Fibroblast of lung (primary cell): Measurements from ENCODE around the gene C3orf20. TPM values are rescaled to one million over a fixed set of nuclear protein-coding genes. Genes with fewer than 3 reads are reported as not detected.

Experiments used
- DNase-seq, 2 donors: peaks; one replicate each; pipeline versions ENCODE4 v3.0.0 to v3.0.0-alpha.2; 2010; ENCODE audit warnings: low read depth in 2 of 2
- H2AFZ ChIP-seq: 2 replicates; pipeline ENCODE4 v1.5.1; 2012; ENCODE audit warnings: low read length, control low read depth, inconsistent platforms
- H3K27ac ChIP-seq: 2 replicates; pipeline ENCODE4 v1.5.1; 2011; ENCODE audit warnings: low read length, control low read depth; ENCODE audit not compliant: insufficient read depth
- H3K27me3 ChIP-seq: 2 replicates; pipeline ENCODE4 v1.5.1; 2011; ENCODE audit warnings: mild to moderate bottlenecking, low read length; ENCODE audit not compliant: control insufficient read depth, insufficient read depth
- H3K36me3 ChIP-seq: 2 replicates; pipeline ENCODE4 v1.5.1; 2011; ENCODE audit warnings: low read length; ENCODE audit not compliant: control insufficient read depth, insufficient read depth
- H3K4me1 ChIP-seq: 2 replicates; pipeline ENCODE4 v1.5.1; 2011; ENCODE audit warnings: low read length; ENCODE audit not compliant: control insufficient read depth, insufficient read depth; ENCODE audit errors: extremely low read depth
- H3K4me2 ChIP-seq: 2 replicates; pipeline ENCODE4 v1.5.1; 2011; ENCODE audit warnings: low read length, control low read depth; ENCODE audit not compliant: insufficient read depth; ENCODE audit errors: extremely low read depth
- H3K4me3 ChIP-seq, 4 experiments: fragments of 200-600 bp in 1 of 4; sonication (generic) in 1 of 4; replicated peaks in 1 of 4; 2 replicates each; pipeline ENCODE4 v1.5.1; 2011 to 2016; ENCODE audit warnings: low read length in 4 of 4, low read depth in 3 of 4, mild to moderate bottlenecking in 3 of 4, control low read depth in 2 of 4, inconsistent platforms in 1 of 4, mixed read lengths in 1 of 4; ENCODE audit not compliant: insufficient read depth in 1 of 4; ENCODE audit errors: control extremely low read depth in 1 of 4
- H3K79me2 ChIP-seq: 2 replicates; pipeline ENCODE4 v1.5.1; 2012; ENCODE audit warnings: mild to moderate bottlenecking, low read length, inconsistent platforms; ENCODE audit not compliant: control insufficient read depth, insufficient read depth
- H3K9ac ChIP-seq: 2 replicates; pipeline ENCODE4 v1.5.1; 2011; ENCODE audit warnings: mild to moderate bottlenecking, low read length, control low read depth; ENCODE audit not compliant: insufficient read depth
- H3K9me3 ChIP-seq: 2 replicates; pipeline ENCODE4 v1.5.1; 2012; ENCODE audit warnings: low read depth, low read length; ENCODE audit not compliant: control insufficient read depth, insufficient read depth
- H4K20me1 ChIP-seq: 2 replicates; pipeline ENCODE4 v1.5.1; 2011; ENCODE audit warnings: low read length; ENCODE audit not compliant: control insufficient read depth, insufficient read depth; ENCODE audit errors: extremely low read depth
- EZH2 ChIP-seq: IDR thresholded peaks from 2 replicates; pipeline ENCODE4 v1.5.1; 2012; ENCODE audit warnings: low read length, control low read depth, mild to moderate bottlenecking; ENCODE audit errors: missing control alignments
- polyA plus RNA-seq, 2 donors: library from polyadenylated mRNA; depleted of rRNA in 1 of 2; stranded (reverse) in 1 of 2; unstranded in 1 of 2; fragments of >200 nt; gene quantifications; 2 replicates each; pipeline ENCODE4 v1.2.1, GENCODE V29; 2011 to 2012; ENCODE audit warnings: missing spikeins in 1 of 2
- total RNA-seq: library from RNA; depleted of rRNA; stranded (reverse); fragments of >200 nt; gene quantifications from 2 replicates; pipeline ENCODE4 v1.2.1, GENCODE V29; 2014
- TF ChIP-seq, protein P1 (sequence below), 2 donors: IDR thresholded peaks in 1 of 2; conservative IDR thresholded peaks in 1 of 2; 1 replicate in 1 of 2; 2 replicates in 1 of 2; pipeline ENCODE4 v1.5.1; 2011 to 2012; ENCODE audit warnings: low read length in 2 of 2, control low read depth in 1 of 2, inconsistent platforms in 1 of 2, low read depth in 1 of 2, mild to moderate bottlenecking in 1 of 2

C3orf20 gene
- total and polyA plus RNA-seq, 2 donors (not counting 1 experiment from before 2014, with no cell fraction given) = not detected

DNA sequence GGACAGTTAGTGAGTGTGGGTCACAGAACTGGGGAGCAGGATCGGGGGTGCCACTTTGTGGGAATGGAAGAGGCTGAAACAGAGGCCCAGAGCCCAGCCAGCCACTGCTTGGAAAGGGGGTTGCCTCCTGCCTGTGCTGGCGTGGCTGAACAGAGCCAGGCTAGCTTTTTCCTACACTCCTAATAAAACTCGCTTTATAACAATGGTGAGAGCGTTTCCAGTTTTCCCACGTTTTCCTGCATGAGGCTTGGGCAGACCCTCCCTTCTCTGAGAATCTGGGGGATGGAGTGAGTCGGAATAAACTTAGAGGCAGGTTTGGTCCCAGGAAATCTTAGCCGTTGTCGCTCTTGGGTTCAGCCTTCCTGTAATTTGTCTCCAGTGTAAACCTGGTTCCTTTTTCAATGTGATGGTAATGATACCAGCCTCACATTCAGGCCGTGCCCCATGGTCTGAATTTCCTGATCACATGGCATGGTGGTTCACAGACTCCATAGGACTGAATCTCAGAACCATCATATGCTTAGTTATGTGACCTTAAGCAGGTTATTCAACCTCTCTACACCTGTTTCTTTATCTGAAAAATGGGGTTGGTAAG, 137.4 kb downstream of the C3orf20 start:
- peaks cover 24% of the 10 kb centered on the region for H3K27me3 ChIP-seq
- no peak for DNase-seq
- H3K36me3 ChIP-seq = no peaks in the 10 kb centered on the region
- no peaks in the 10 kb centered on the region for H3K4me1 ChIP-seq
- H3K9me3 ChIP-seq = no peaks in the 10 kb centered on the region
- no peak overlapping the region for H3K4me3 ChIP-seq
- no peaks in the 10 kb centered on the region for H3K79me2 ChIP-seq
- H3K27ac ChIP-seq = no peak overlapping the region
- H3K4me2 ChIP-seq = no peak overlapping the region
- no peak for TF ChIP-seq EZH2
- TF ChIP-seq, protein P1, sequence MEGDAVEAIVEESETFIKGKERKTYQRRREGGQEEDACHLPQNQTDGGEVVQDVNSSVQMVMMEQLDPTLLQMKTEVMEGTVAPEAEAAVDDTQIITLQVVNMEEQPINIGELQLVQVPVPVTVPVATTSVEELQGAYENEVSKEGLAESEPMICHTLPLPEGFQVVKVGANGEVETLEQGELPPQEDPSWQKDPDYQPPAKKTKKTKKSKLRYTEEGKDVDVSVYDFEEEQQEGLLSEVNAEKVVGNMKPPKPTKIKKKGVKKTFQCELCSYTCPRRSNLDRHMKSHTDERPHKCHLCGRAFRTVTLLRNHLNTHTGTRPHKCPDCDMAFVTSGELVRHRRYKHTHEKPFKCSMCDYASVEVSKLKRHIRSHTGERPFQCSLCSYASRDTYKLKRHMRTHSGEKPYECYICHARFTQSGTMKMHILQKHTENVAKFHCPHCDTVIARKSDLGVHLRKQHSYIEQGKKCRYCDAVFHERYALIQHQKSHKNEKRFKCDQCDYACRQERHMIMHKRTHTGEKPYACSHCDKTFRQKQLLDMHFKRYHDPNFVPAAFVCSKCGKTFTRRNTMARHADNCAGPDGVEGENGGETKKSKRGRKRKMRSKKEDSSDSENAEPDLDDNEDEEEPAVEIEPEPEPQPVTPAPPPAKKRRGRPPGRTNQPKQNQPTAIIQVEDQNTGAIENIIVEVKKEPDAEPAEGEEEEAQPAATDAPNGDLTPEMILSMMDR (conservative IDR thresholded peaks at IDR 0.05 in 1 of 2, IDR thresholded peaks at IDR 0.05 in 1 of 2; ENCODE audit: low read depth in 1 of 2, low read length in 2 of 2) = no peak
- no peak overlapping the region for H3K9ac ChIP-seq
- no peak overlapping the region for H2AFZ ChIP-seq
- H4K20me1 ChIP-seq = no peaks in the 10 kb centered on the region

DNA sequence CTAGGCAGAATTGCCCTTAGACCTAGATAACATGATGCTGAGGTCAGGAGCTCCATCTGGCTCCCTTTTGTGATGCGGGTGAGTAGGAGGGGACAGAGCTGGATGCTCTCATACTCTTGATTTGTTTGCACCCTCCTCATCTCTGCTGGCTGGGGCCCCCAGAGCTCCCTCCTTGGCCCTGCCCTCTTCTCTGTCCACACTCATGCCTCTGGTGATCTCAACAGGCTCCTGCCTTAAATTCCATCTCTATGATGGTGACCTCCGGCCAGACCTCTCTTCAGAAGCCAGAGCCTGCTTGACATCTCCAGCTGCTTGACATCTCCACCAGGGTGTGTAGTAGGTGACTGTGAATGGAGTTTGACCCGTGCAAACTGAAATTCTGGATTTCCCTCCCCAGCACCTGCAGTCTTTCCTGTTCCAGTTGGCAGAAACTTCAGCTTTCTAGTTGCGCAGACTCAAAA, 139.5 kb downstream of the C3orf20 start:
- Histone ChIP-seq H2AFZ (no peak overlapping the region), H3K27ac (no peak overlapping the region), H3K4me1 (no peaks in the 10 kb centered on the region), H3K9me3 (no peaks in the 10 kb centered on the region), H3K27me3 (peaks cover 19% of the 10 kb centered on the region), H4K20me1 (no peaks in the 10 kb centered on the region), H3K9ac (no peak overlapping the region), H3K79me2 (no peaks in the 10 kb centered on the region), H3K4me3 (no peak overlapping the region), H3K36me3 (no peaks in the 10 kb centered on the region), H3K4me2 (no peak overlapping the region)
- TF ChIP-seq, protein P1 (conservative IDR thresholded peaks at IDR 0.05 in 1 of 2, IDR thresholded peaks at IDR 0.05 in 1 of 2; ENCODE audit: low read depth in 1 of 2, low read length in 2 of 2) = no peak
- TF ChIP-seq EZH2 = no peak
- no peak for DNase-seq

DNA sequence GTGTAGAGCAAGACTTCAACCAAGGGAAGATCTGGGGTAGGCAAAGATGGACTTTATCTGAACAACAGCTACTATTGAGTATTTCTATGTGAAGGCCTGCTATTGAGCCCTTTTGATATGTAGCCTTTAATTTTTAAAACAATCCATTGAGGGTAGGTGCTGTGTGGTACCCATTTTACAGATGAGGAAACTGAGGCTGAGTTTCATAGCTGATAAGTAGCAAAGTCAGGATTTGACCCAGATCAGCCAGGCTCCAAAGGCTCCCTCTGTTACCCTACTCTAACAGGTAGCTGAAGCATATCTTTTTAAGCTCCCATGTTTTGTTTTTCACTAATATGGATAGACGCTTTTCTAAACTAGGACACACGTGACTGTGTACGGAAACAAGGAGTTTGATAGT, 141.4 kb downstream of the C3orf20 start:
- Histone ChIP-seq H3K4me3 (no peak overlapping the region), H3K36me3 (no peaks in the 10 kb centered on the region), H3K9ac (no peak overlapping the region), H3K9me3 (no peaks in the 10 kb centered on the region), H3K4me2 (no peak overlapping the region), H3K79me2 (no peaks in the 10 kb centered on the region), H4K20me1 (no peaks in the 10 kb centered on the region), H3K27ac (no peak overlapping the region), H2AFZ (no peak overlapping the region), H3K4me1 (no peaks in the 10 kb centered on the region), H3K27me3 (peaks cover 2% of the 10 kb centered on the region)
- no peak for DNase-seq
- TF ChIP-seq EZH2 = no peak
- TF ChIP-seq, protein P1 (conservative IDR thresholded peaks at IDR 0.05 in 1 of 2, IDR thresholded peaks at IDR 0.05 in 1 of 2; ENCODE audit: low read depth in 1 of 2, low read length in 2 of 2) = no peak
